CD4-positive, alpha-beta T cell treated with Interleukin-2 at 100 ng/mL for 4 hours (primary cell): ENCODE results near the gene SULF2.

Experiments
- DNase-seq: peaks from one replicate; pipeline ENCODE4 v3.0.0-alpha.2; 2020; ENCODE audit warnings: low spot score

The SULF2 gene

GRCh38 chr20:47642624-47643023, 142.7 kb downstream of the SULF2 start:
- no peak for DNase-seq

- no peak for DNase-seq
Observed at GRCh38 chr20:47642118-47642517, 143.2 kb downstream of the SULF2 start.

GRCh38 chr20:47638851-47639250, 146.4 kb downstream of the SULF2 start:
- no peak for DNase-seq

GRCh38 chr20:47635256-47635655, 150.0 kb downstream of the SULF2 start:
- DNase-seq = no peak

GRCh38 chr20:47631078-47631477, 154.2 kb downstream of the SULF2 start:
- DNase-seq = no peak

GRCh38 chr20:47629907-47630306, 155.4 kb downstream of the SULF2 start:
- DNase-seq = no peak

- DNase-seq = no peak
Observed at GRCh38 chr20:47627540-47627939, 157.7 kb downstream of the SULF2 start.

- no peak for DNase-seq
Observed at GRCh38 chr20:47623206-47623605, 162.1 kb downstream of the SULF2 start.

- DNase-seq = no peak
Observed at GRCh38 chr20:47622118-47622665, 163.1 kb downstream of the SULF2 start.

GRCh38 chr20:47620808-47621805, 164.2 kb downstream of the SULF2 start:
- DNase-seq = peak; percentile 68

- no peak for DNase-seq
Observed at GRCh38 chr20:47618479-47618878, 166.8 kb downstream of the SULF2 start.

- no peak for DNase-seq
Observed at GRCh38 chr20:47614703-47615309, 170.5 kb downstream of the SULF2 start.

- DNase-seq = no peak
Observed at GRCh38 chr20:47612670-47613069, 172.6 kb downstream of the SULF2 start.

GRCh38 chr20:47611785-47612184, 173.5 kb downstream of the SULF2 start:
- no peak for DNase-seq

GRCh38 chr20:47610945-47611250, 174.4 kb downstream of the SULF2 start:
- peak; percentile 55 for DNase-seq

GRCh38 chr20:47610247-47610944, 174.9 kb downstream of the SULF2 start:
- peak; percentile 80 for DNase-seq

GRCh38 chr20:47609001-47609400, 176.3 kb downstream of the SULF2 start:
- DNase-seq = no peak
